Measurements from ENCODE around the gene IL1RAP. TPM values are rescaled to one million over a fixed set of nuclear protein-coding genes. Genes with fewer than 3 reads are reported as not detected.

Gene IL1RAP
- total and polyA plus RNA-seq, 2 donors (not counting 3 experiments of a cell fraction or from before 2014, with no cell fraction given), result 4.3 to 9.2 TPM

DNA sequence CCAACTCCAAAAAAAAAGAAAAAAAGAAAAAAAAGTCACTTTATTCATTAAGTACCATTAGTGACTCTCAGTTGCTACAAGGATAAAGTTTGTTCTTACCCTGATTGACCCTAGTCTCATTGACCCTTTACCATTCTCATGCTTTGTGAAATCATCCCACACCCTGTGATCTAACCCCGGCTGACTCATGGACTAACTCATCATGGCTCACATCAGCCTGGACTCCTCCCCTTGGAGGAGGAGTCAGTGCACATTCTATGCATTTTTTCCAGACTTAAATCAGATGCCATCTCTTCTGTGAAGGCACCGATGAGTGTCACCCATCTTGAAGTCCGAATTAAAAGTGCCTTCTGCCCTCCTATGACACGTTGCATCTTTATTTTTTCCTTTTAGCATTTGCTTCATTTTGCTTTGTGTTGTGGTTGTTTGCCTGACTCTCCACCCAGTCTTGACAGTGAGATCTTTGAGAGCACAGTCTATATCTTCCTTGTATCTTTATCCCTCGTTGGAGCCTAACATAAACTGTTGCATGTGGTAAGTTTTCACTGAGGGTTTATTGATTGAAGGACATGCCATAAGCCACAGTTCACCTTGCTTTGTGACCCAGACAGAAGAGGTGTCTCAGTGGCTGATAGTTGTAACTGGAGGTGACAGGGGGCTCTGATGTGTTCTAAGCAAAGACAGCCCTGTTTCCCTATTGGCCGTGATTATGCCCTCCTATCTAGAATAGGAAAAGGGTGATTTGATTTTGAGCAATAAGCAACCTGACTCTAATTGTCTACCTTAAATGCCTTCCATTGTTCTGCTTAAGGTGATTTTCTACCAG, 72.1 kb downstream of the IL1RAP start:
- H3K27me3 ChIP-seq (ENCODE audit: control insufficient read depth in 2 of 2, insufficient read depth in 2 of 2, low read length in 2 of 2), result no peaks in the 10 kb centered on the region
- no peak for FAIRE-seq
- H3K4me2 ChIP-seq (ENCODE audit: insufficient read depth, low read length), result no peak overlapping the region
- H3K27ac ChIP-seq (ENCODE audit: insufficient read depth, low read depth, low read length), result peak overlapping the region; percentile 52
- ChIA-PET POLR2A (no interaction called here), CTCF (no interaction called here)
- no peaks in the 10 kb centered on the region for H3K9me1 ChIP-seq (replicated peaks; ENCODE audit: control insufficient read depth, extremely low read depth, insufficient read depth, low read length)
- H3K79me2 ChIP-seq (ENCODE audit: control insufficient read depth, insufficient read depth, low read length), result no peaks in the 10 kb centered on the region
- peak overlapping the region; percentile 36 for H2AFZ ChIP-seq (ENCODE audit: low read depth, low read length)
- H3K4me3 ChIP-seq (replicated peaks in 1 of 3; ENCODE audit: insufficient read depth in 1 of 3, low read depth in 1 of 3, low read length in 3 of 3), result no peak overlapping the region
- H3K36me3 ChIP-seq (ENCODE audit: control insufficient read depth in 2 of 2, extremely low read depth in 1 of 2, insufficient read depth in 2 of 2, low read length in 2 of 2), result no peaks in the 10 kb centered on the region
- H4K20me1 ChIP-seq (replicated peaks; ENCODE audit: control insufficient read depth, extremely low read depth, insufficient read depth, low read length), result no peaks in the 10 kb centered on the region
- H3K4me1 ChIP-seq (ENCODE audit: control insufficient read depth, extremely low read depth, insufficient read depth, low read length), result peaks cover 12% of the 10 kb centered on the region
- dilution Hi-C loops (cut with MboI; ENCODE audit: extremely low pct_ligation_motif_present, low sequenced_read_pairs), result no loop called here
- no peak overlapping the region for H3K9ac ChIP-seq (replicated peaks; ENCODE audit: extremely low read depth, insufficient read depth, low read length)
- BruUV-seq (replicated peaks), result TSS peak; percentile 92
- intact Hi-C loops (cut with micrococcal nuclease), result loop anchor here (2.0 kb wide), 1 partner anchor 71 kb away; the partner anchor contains the start of gene IL1RAP
- no peak for TF ChIP-seq POLR2AphosphoS5 (IDR thresholded peaks at IDR 0.05; ENCODE audit: insufficient read depth, low read depth, low read length)
- peak; percentile 35 for TF ChIP-seq JUN (IDR thresholded peaks at IDR 0.05; ENCODE audit: borderline replicate concordance, insufficient read depth, insufficient read length, low read depth)
- no peak for TF ChIP-seq CTCF (IDR thresholded peaks at IDR 0.05; ENCODE audit: extremely low read depth in 1 of 2, insufficient read depth in 1 of 2, low read depth in 1 of 2, low read length in 2 of 2)
- peak; percentile 93 for TF ChIP-seq FOS (IDR thresholded peaks at IDR 0.05; ENCODE audit: borderline replicate concordance, insufficient read depth, low read length)
- peak; percentile 42 for TF ChIP-seq GATA2 (IDR thresholded peaks at IDR 0.05; ENCODE audit: insufficient read depth, insufficient read length, low read depth, low read length)
- peak; percentile 69 for DNase-seq (ENCODE audit: low read depth, low spot score)
- H3K9me3 ChIP-seq (replicated peaks; ENCODE audit: control insufficient read depth, insufficient read depth, low read length), result no peaks in the 10 kb centered on the region

Measured in endothelial cell of umbilical vein (primary cell).